ENCODE data around the gene SLC49A3. TPM values are rescaled to one million over a fixed set of nuclear protein-coding genes. Genes with fewer than 3 reads are reported as not detected.

The SLC49A3 gene
- total and polyA plus RNA-seq, 2 of the 13 experiments (the other 11 are each of a cell fraction or from before 2014, with no cell fraction given), result 0.07 to 0.17 TPM

DNA sequence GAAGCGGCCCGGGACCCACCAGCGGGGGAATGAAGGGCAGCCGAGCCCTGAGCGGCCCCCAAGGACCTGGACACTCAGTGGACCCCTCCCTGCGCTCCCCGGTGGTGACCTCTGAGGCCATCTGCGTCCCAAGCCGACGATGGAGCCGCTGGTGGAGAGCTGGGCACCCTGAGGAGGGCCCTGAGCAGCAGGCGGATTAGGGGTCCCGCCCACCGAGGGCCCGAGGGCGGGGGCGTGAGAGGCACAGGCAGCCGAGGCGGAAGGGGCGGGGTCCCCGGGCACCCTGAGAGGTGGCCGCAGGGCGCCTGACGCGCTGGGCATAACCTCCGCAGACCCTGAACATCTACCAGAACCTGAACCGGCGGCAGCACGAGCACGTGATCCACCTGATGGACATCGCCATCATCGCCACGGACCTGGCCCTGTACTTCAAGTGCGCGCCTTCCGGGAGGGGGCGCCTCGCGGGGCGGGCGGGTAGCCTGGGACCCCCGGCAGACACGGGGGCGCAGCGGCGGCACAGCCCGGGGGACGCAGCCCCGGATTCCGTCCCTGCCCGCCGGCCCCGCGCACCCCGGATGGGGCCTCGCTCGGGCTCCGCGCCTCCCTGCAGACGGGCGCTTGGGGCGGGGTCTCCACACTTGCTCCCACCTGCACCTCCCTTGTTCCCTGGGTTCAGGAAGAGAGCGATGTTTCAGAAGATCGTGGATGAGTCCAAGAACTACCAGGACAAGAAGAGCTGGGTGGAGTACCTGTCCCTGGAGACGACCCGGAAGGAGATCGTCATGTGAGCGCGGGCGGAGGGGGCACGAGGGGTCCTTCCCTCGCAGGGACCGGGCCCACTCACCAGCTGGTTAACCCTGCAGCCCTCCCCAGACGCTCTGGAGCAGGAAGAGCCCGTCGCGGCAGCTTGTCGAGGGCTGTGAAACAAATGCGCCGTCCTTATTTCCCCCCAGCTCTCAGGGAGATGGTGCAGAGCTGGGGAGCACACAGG, 25.2 kb downstream of the SLC49A3 start:
- DNase-seq (ENCODE audit: low spot score), result no peak
- ChIA-PET POLR2A (interaction anchor here (1.5 kb wide), 1 partner anchor 10 kb away, joined by 7 read pairs; the partner anchor contains the start of genes ATP5ME and MYL5), CTCF (ENCODE audit: low intra/inter-chr PET ratio, low total read pairs) (no interaction called here)
- intact Hi-C loops (cut with micrococcal nuclease; ENCODE audit: unreplicated experiment) (no loop called here), in situ Hi-C loops (cut with HindIII; ENCODE audit: extremely low pct_ligation_motif_present, low pct_unique_long_range_greater_than_20kb) (no loop called here)
- Histone ChIP-seq H3K9me3 (ENCODE audit: low read length) (no peaks in the 10 kb centered on the region), H3K27me3 (ENCODE audit: control insufficient read depth in 1 of 2, insufficient read depth in 2 of 2, low read length in 2 of 2) (peaks cover 3 to 33% of the 10 kb centered on the region in 2 experiments; a peak in 4 of 5 replicates), H3K4me1 (ENCODE audit: insufficient read depth, low read length) (peaks cover 39% of the 10 kb centered on the region), H3K4me3 (replicated peaks in 1 of 3; ENCODE audit: insufficient read depth in 1 of 3, low read depth in 2 of 3, low read length in 3 of 3) (peak overlapping the region in 2 of 3 experiments; percentile 50 to 63; a peak in 3 of 6 replicates), H3K4me2 (ENCODE audit: low read depth, low read length) (peak overlapping the region; percentile 69), H3K36me3 (replicated peaks in 1 of 2; ENCODE audit: control insufficient read depth in 1 of 2, insufficient read depth in 2 of 2, low read length in 2 of 2) (no peaks in the 10 kb centered on the region), H3K27ac (ENCODE audit: extremely low read length, insufficient read depth, low read length) (no peak overlapping the region), H3K9ac (ENCODE audit: insufficient read depth, low read depth, low read length) (0 out of 2 replicates have a peak overlapping the region, but pooled peaks have one; percentile 25), H4K20me1 (ENCODE audit: insufficient read depth, low read length) (no peaks in the 10 kb centered on the region), H2AFZ (ENCODE audit: low read length) (no peak overlapping the region), H3K79me2 (ENCODE audit: insufficient read depth, low read length) (no peaks in the 10 kb centered on the region)
- no TSS peak for BruUV-seq (replicated peaks)
- ATAC-seq, result no peak
- 72% methylated on average over 19 of the region's 80 CpGs for WGBS (ENCODE audit: low lambda C conversion rate)
- no peak for FAIRE-seq
- TF ChIP-seq IKZF1 (IDR thresholded peaks at IDR 0.05), result no peak
- TF ChIP-seq MLX (CRISPR knock-in tag; IDR thresholded peaks at IDR 0.05), result no peak
- TF ChIP-seq HHEX (CRISPR knock-in tag; IDR thresholded peaks at IDR 0.05), result no peak
- TF ChIP-seq MYPOP (CRISPR knock-in tag; IDR thresholded peaks at IDR 0.05), result no peak
- TF ChIP-seq ZNF619 (CRISPR knock-in tag; IDR thresholded peaks at IDR 0.05), result no peak
- TF ChIP-seq GPN1 (CRISPR knock-in tag; IDR thresholded peaks at IDR 0.05; ENCODE audit: borderline replicate concordance), result no peak
- no peak for TF ChIP-seq ZBTB21 (CRISPR knock-in tag; IDR thresholded peaks at IDR 0.05)
- TF ChIP-seq CREB1 (IDR thresholded peaks at IDR 0.05), result no peak
- no peak for TF ChIP-seq CREB1 (CRISPR knock-in tag; IDR thresholded peaks at IDR 0.05)
- no peak for TF ChIP-seq TEF (CRISPR knock-in tag; IDR thresholded peaks at IDR 0.05)
- TF ChIP-seq THAP9 (CRISPR knock-in tag; IDR thresholded peaks at IDR 0.05; ENCODE audit: borderline replicate concordance), result no peak
- no peak for TF ChIP-seq KDM4B (CRISPR knock-in tag; IDR thresholded peaks at IDR 0.05)
- TF ChIP-seq RFX5 (IDR thresholded peaks at IDR 0.05; ENCODE audit: low read depth, low read length), result no peak
- no peak for TF ChIP-seq HMGA1 (CRISPR knock-in tag; conservative IDR thresholded peaks at IDR 0.05)
- TF ChIP-seq BCL3 (CRISPR knock-in tag; IDR thresholded peaks at IDR 0.05), result no peak
- TF ChIP-seq, protein P1, sequence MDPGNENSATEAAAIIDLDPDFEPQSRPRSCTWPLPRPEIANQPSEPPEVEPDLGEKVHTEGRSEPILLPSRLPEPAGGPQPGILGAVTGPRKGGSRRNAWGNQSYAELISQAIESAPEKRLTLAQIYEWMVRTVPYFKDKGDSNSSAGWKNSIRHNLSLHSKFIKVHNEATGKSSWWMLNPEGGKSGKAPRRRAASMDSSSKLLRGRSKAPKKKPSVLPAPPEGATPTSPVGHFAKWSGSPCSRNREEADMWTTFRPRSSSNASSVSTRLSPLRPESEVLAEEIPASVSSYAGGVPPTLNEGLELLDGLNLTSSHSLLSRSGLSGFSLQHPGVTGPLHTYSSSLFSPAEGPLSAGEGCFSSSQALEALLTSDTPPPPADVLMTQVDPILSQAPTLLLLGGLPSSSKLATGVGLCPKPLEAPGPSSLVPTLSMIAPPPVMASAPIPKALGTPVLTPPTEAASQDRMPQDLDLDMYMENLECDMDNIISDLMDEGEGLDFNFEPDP (CRISPR knock-in tag; conservative IDR thresholded peaks at IDR 0.05), result no peak
